HCT116 (cell line): ENCODE measurements around the gene C2orf72. TPM values are rescaled to one million over a fixed set of nuclear protein-coding genes. Genes with fewer than 3 reads are reported as not detected.

Experiments used
- ATAC-seq: fragments of 200-7000 bp; cut with Tn5 transposase; 2 replicates; pipeline ENCODE4 v1.9.1; 2020; ENCODE audit warnings: mild to moderate bottlenecking, moderate library complexity
- BruUV-seq: library from RNA; stranded (reverse); fragments of 400-500 nt; replicated peaks from 2 replicates; lab custom pipeline; 2021; lab: Mats Ljungman, UMichigan
- CTCF ChIA-PET: fragments of 300-600 bp; sonication (Branson Sonifier 250); formaldehyde crosslinking; loops from one replicate; lab custom pipeline; 2021; ENCODE audit warnings: antibody characterized with exemption; lab: Charles Lee
- POLR2A ChIA-PET: fragments of 300-600, 350-600 bp; sonication (Branson Sonifier 250); formaldehyde crosslinking; loops from one replicate; lab custom pipeline; 2021; ENCODE audit warnings: antibody characterized with exemption; lab: Charles Lee
- RAD21 ChIA-PET, 2 experiments: fragments of 300-600 bp; sonication (Branson Sonifier 250); formaldehyde crosslinking; loops; one replicate each; lab custom pipeline; 2023; ENCODE audit warnings: low total read pairs in 2 of 2; ENCODE audit not compliant: uncharacterized antibody in 2 of 2, unreplicated experiment in 2 of 2, low non-redundant PET in 1 of 2; lab: Charles Lee
- DNase-seq: peaks from one replicate; pipeline ENCODE4 v3.0.0-alpha.2; 2010; ENCODE audit warnings: low read depth, low spot score
- H2AFZ ChIP-seq: fragments of 200-600 bp; shearing (Covaris generic), sonication (generic); 2 replicates; pipeline ENCODE4 v1.6.1; 2017; ENCODE audit warnings: low read depth, mixed run types, mixed read lengths, antibody characterized with exemption, low read length; ENCODE audit not compliant: poor library complexity, severe bottlenecking
- H3K27ac ChIP-seq: 2 replicates; pipeline ENCODE4 v1.5.1; 2012; ENCODE audit warnings: low read depth, low read length
- H3K27me3 ChIP-seq: fragments of 200-600 bp; sonication (generic); 2 replicates; pipeline ENCODE4 v1.6.1; 2016; ENCODE audit warnings: mixed run types, low read length, mixed read lengths; ENCODE audit not compliant: insufficient read depth
- H3K36me3 ChIP-seq, 2 experiments: fragments of 200-500 bp in 1 of 2; fragments of 200-600 bp in 1 of 2; sonication (Bioruptor generic) in 1 of 2; sonication (generic) in 1 of 2; 2 replicates each; pipeline versions ENCODE4 v1.5.1 to v1.6.1; 2014 to 2016; ENCODE audit warnings: low read length in 2 of 2, inconsistent platforms in 1 of 2, mixed read lengths in 1 of 2, mixed run types in 1 of 2; ENCODE audit not compliant: insufficient read depth in 2 of 2, control insufficient read depth in 1 of 2
- H3K4me1 ChIP-seq, 2 experiments: fragments of 200-600 bp in 1 of 2; sonication (generic) in 1 of 2; 2 replicates each; pipeline versions ENCODE4 v1.5.1 to v1.6.1; 2012 to 2017; ENCODE audit warnings: low read length in 2 of 2, inconsistent platforms in 1 of 2, mild to moderate bottlenecking in 1 of 2, mixed read lengths in 1 of 2, mixed run types in 1 of 2, moderate library complexity in 1 of 2; ENCODE audit not compliant: insufficient read depth in 2 of 2, control insufficient read depth in 1 of 2
- H3K4me2 ChIP-seq: fragments of 200-600 bp; sonication (generic); 2 replicates; pipeline ENCODE4 v1.6.1; 2017; ENCODE audit warnings: mixed run types, low read length, mixed read lengths
- H3K4me3 ChIP-seq, 2 experiments: fragments of 200-600 bp in 1 of 2; sonication (generic) in 1 of 2; replicated peaks in 1 of 2; 2 replicates each; pipeline ENCODE4 v1.5.1; 2011 to 2016; ENCODE audit warnings: low read length in 2 of 2, control low read depth in 1 of 2, low read depth in 1 of 2, mild to moderate bottlenecking in 1 of 2, mixed read lengths in 1 of 2, mixed run types in 1 of 2
- H3K79me2 ChIP-seq: fragments of 200-600 bp; sonication (generic); 2 replicates; pipeline ENCODE4 v1.6.1; 2017; ENCODE audit warnings: mild to moderate bottlenecking, mixed run types, low read length, moderate library complexity, mixed read lengths; ENCODE audit not compliant: insufficient read depth
- H3K9ac ChIP-seq: fragments of 200-600 bp; sonication (generic); 2 replicates; pipeline ENCODE4 v1.6.1; 2016; ENCODE audit warnings: low read length, mixed read lengths
- H3K9me2 ChIP-seq: fragments of 200-600 bp; sonication (generic), shearing (Covaris generic); 2 replicates; pipeline ENCODE4 v1.6.1; 2017; ENCODE audit warnings: mixed run types, mild to moderate bottlenecking, moderate library complexity; ENCODE audit not compliant: insufficient read depth
- H3K9me3 ChIP-seq, 2 experiments: fragments of 200-500 bp in 1 of 2; fragments of 200-600 bp in 1 of 2; sonication (Bioruptor generic) in 1 of 2; sonication (generic) in 1 of 2; 2 replicates each; pipeline ENCODE4 v1.6.1; 2014 to 2017; ENCODE audit warnings: low read length in 2 of 2, mixed read lengths in 2 of 2, inconsistent platforms in 1 of 2, low read depth in 1 of 2, mild to moderate bottlenecking in 1 of 2, mixed run types in 1 of 2, moderate library complexity in 1 of 2; ENCODE audit not compliant: control insufficient read depth in 1 of 2, insufficient read depth in 1 of 2
- H4K20me1 ChIP-seq: fragments of 200-600 bp; sonication (generic), shearing (Covaris generic); 2 replicates; pipeline ENCODE4 v1.6.1; 2017; ENCODE audit warnings: mixed run types, mild to moderate bottlenecking, moderate library complexity; ENCODE audit not compliant: insufficient read depth
- CBX3 ChIP-seq: IDR thresholded peaks from 2 replicates; pipeline ENCODE4 v1.6.1; 2012; ENCODE audit warnings: low read depth
- EGR1 ChIP-seq: IDR thresholded peaks from 2 replicates; pipeline ENCODE4 v1.6.1; 2012; ENCODE audit warnings: low read depth
- ELF1 ChIP-seq: IDR thresholded peaks from 2 replicates; pipeline ENCODE4 v1.6.1; 2012; ENCODE audit warnings: low read depth, borderline replicate concordance
- EZH2 ChIP-seq: fragments of 200-600 bp; sonication (generic); IDR thresholded peaks from 2 replicates; pipeline ENCODE4 v1.6.1; 2017; ENCODE audit warnings: antibody characterized with exemption, mixed run types
- EZH2phosphoT487 ChIP-seq: fragments of 200-600 bp; IDR thresholded peaks from 2 replicates; pipeline ENCODE4 v1.6.1; 2018; ENCODE audit warnings: antibody characterized with exemption, borderline replicate concordance
- JUND ChIP-seq: IDR thresholded peaks from 2 replicates; pipeline ENCODE4 v1.6.1; 2012
- POLR2AphosphoS5 ChIP-seq: IDR thresholded peaks from 2 replicates; pipeline ENCODE4 v1.6.1; 2011; ENCODE audit warnings: mild to moderate bottlenecking, low read depth, low read length, moderate library complexity
- RAD21 ChIP-seq: IDR thresholded peaks from 2 replicates; pipeline ENCODE4 v1.6.1; 2012; ENCODE audit warnings: low read depth, mild to moderate bottlenecking
- SP1 ChIP-seq: IDR thresholded peaks from 2 replicates; pipeline ENCODE4 v1.6.1; 2012; ENCODE audit warnings: low read depth
- SRF ChIP-seq: IDR thresholded peaks from 2 replicates; pipeline ENCODE4 v1.6.1; 2012; ENCODE audit warnings: low read depth
- ZFX ChIP-seq: fragments of 450-650 bp; IDR thresholded peaks from 2 replicates; pipeline ENCODE4 v1.6.1; 2017
- ZNF274 ChIP-seq: fragments of 200-500 bp; sonication (Bioruptor generic); IDR thresholded peaks from 2 replicates; pipeline ENCODE4 v1.6.1; 2014; ENCODE audit warnings: mild to moderate bottlenecking, low read depth, low read length, inconsistent platforms
- intact Hi-C: fragments of 100-400 bp; cut with micrococcal nuclease; formaldehyde crosslinking; loops from 2 replicates; pipeline ENCODE4 v1.10.0; 2022
- total RNA-seq: library from RNA; stranded (reverse); gene quantifications from one replicate; pipeline ENCODE4 v1.2.1, GENCODE V29; 2021; ENCODE audit not compliant: unreplicated experiment
- TF ChIP-seq, protein P1 (sequence below): IDR thresholded peaks from 2 replicates; pipeline ENCODE4 v1.6.1; 2011; ENCODE audit warnings: mild to moderate bottlenecking, low read length, moderate library complexity; ENCODE audit not compliant: insufficient replicate concordance; ENCODE audit errors: extremely low read depth
- TF ChIP-seq, protein P2 (sequence below), 3 experiments: fragments of 200-600 bp in 1 of 3; sonication (generic) in 1 of 3; IDR thresholded peaks in 2 of 3; conservative IDR thresholded peaks in 1 of 3; 2 replicates each; pipeline ENCODE4 v1.5.1; 2012 to 2017; ENCODE audit warnings: low read depth in 2 of 3, low read length in 2 of 3, antibody characterized with exemption in 1 of 3, borderline replicate concordance in 1 of 3, control low read depth in 1 of 3, mild to moderate bottlenecking in 1 of 3, mixed read lengths in 1 of 3, mixed run types in 1 of 3, moderate library complexity in 1 of 3; ENCODE audit not compliant: insufficient read depth in 1 of 3
- TF ChIP-seq, protein P3 (sequence below): IDR thresholded peaks from 2 replicates; pipeline ENCODE4 v1.6.1; 2012

Gene C2orf72
- total RNA-seq, 1 experiment from 2014 or later, result 3.7 TPM

- no peak for ATAC-seq
- POLR2A ChIA-PET, result no interaction called here
- no peak overlapping the region for H3K9ac ChIP-seq
- TF ChIP-seq EGR1, result no peak
- no peak for TF ChIP-seq EZH2
- TF ChIP-seq POLR2AphosphoS5, result no peak
- TF ChIP-seq, protein P1, sequence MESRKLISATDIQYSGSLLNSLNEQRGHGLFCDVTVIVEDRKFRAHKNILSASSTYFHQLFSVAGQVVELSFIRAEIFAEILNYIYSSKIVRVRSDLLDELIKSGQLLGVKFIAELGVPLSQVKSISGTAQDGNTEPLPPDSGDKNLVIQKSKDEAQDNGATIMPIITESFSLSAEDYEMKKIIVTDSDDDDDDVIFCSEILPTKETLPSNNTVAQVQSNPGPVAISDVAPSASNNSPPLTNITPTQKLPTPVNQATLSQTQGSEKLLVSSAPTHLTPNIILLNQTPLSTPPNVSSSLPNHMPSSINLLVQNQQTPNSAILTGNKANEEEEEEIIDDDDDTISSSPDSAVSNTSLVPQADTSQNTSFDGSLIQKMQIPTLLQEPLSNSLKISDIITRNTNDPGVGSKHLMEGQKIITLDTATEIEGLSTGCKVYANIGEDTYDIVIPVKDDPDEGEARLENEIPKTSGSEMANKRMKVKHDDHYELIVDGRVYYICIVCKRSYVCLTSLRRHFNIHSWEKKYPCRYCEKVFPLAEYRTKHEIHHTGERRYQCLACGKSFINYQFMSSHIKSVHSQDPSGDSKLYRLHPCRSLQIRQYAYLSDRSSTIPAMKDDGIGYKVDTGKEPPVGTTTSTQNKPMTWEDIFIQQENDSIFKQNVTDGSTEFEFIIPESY, result no peak
- TF ChIP-seq SP1, result no peak
- no peak for TF ChIP-seq ELF1
- TF ChIP-seq, protein P2, sequence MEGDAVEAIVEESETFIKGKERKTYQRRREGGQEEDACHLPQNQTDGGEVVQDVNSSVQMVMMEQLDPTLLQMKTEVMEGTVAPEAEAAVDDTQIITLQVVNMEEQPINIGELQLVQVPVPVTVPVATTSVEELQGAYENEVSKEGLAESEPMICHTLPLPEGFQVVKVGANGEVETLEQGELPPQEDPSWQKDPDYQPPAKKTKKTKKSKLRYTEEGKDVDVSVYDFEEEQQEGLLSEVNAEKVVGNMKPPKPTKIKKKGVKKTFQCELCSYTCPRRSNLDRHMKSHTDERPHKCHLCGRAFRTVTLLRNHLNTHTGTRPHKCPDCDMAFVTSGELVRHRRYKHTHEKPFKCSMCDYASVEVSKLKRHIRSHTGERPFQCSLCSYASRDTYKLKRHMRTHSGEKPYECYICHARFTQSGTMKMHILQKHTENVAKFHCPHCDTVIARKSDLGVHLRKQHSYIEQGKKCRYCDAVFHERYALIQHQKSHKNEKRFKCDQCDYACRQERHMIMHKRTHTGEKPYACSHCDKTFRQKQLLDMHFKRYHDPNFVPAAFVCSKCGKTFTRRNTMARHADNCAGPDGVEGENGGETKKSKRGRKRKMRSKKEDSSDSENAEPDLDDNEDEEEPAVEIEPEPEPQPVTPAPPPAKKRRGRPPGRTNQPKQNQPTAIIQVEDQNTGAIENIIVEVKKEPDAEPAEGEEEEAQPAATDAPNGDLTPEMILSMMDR (IDR thresholded peaks at IDR 0.05 in 2 of 3, conservative IDR thresholded peaks at IDR 0.05 in 1 of 3; ENCODE audit: borderline replicate concordance in 1 of 3, insufficient read depth in 1 of 3, low read depth in 2 of 3, low read length in 2 of 3), result no peak
- TF ChIP-seq CBX3, result no peak
- TF ChIP-seq ZNF274, result no peak
- TF ChIP-seq, protein P3, sequence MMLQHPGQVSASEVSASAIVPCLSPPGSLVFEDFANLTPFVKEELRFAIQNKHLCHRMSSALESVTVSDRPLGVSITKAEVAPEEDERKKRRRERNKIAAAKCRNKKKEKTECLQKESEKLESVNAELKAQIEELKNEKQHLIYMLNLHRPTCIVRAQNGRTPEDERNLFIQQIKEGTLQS, result no peak
- no peak for TF ChIP-seq RAD21
- TF ChIP-seq ZFX, result no peak
- TF ChIP-seq EZH2phosphoT487, result no peak
- no peak for TF ChIP-seq JUND
- TF ChIP-seq SRF, result no peak
- TF ChIP-seq, all 23 proteins: peak for 0
- Histone ChIP-seq H3K79me2 (no peaks in the 10 kb centered on the region), H3K27me3 (no peaks in the 10 kb centered on the region), H3K36me3 (no peaks in the 10 kb centered on the region), H2AFZ (no peak overlapping the region), H3K27ac (no peak overlapping the region), H3K4me3 (no peak overlapping the region), H3K4me2 (no peak overlapping the region), H4K20me1 (no peaks in the 10 kb centered on the region), H3K4me1 (peaks cover 0 to 4% of the 10 kb centered on the region in 2 experiments; a peak in 1 of 4 replicates), H3K9me2 (no peaks in the 10 kb centered on the region), H3K9me3 (no peaks in the 10 kb centered on the region)
- intact Hi-C loops, result no loop called here
- DNase-seq, result no peak
- ChIA-PET RAD21 (no interaction called here), CTCF (no interaction called here)
- no TSS peak for BruUV-seq
Observed at GRCh38 chr2:231015926-231016325, 21.4 kb upstream of the C2orf72 start.
